GM18502 (cell line): ENCODE results near the gene FOXJ3.

Experiments used
- ATAC-seq: cut with Tn5 transposase; IDR thresholded peaks from one replicate; pipeline ENCODE4 v1.9.1; 2021; ENCODE audit warnings: mild to moderate bottlenecking; ENCODE audit not compliant: unreplicated experiment, poor library complexity

FOXJ3 gene

GRCh38 chr1:42130061-42130660 lies 204.9 kb downstream of the FOXJ3 start:
- ATAC-seq, result no peak

- ATAC-seq, result no peak
Measured at GRCh38 chr1:42128964-42129363, 206.1 kb downstream of the FOXJ3 start.

GRCh38 chr1:42128499-42128898 lies 206.5 kb downstream of the FOXJ3 start:
- ATAC-seq, result no peak

GRCh38 chr1:42127767-42128166 lies 207.3 kb downstream of the FOXJ3 start:
- ATAC-seq, result no peak
